Omental fat pad (tissue), 4 donors: ENCODE measurements around the gene EWSR1. TPM values are rescaled to one million over a fixed set of nuclear protein-coding genes. Genes with fewer than 3 reads are reported as not detected.
A peak's percentile ranks its signal among the peaks of the same experiment; 100 is the strongest.

Experiments used
- ATAC-seq: fragments of 150-250 bp; one replicate; pipeline ENCODE4 v1.9.1; 2016; ENCODE audit warnings: mild to moderate bottlenecking, moderate library complexity; ENCODE audit not compliant: low FRiP score
- DNase-seq: peaks from one replicate; pipeline ENCODE4 v3.0.0-alpha.2; 2019; ENCODE audit warnings: low spot score
- total RNA-seq, 4 donors: library from RNA; depleted of rRNA; stranded (reverse); fragments of >200 nt; gene quantifications; one replicate each; pipeline ENCODE4 v1.1.0, GENCODE V29; 2016
- TF ChIP-seq, protein P1 (sequence below), 3 donors: fragments of 450-650 bp; IDR thresholded peaks; one replicate each; pipeline ENCODE4 v1.5.1; 2016 to 2017; ENCODE audit warnings: antibody characterized with exemption in 3 of 3, mild to moderate bottlenecking in 3 of 3, moderate library complexity in 2 of 3

The EWSR1 gene
- total RNA-seq, 4 donors from 2014 or later, result 190 to 274 (median 202) TPM

DNA sequence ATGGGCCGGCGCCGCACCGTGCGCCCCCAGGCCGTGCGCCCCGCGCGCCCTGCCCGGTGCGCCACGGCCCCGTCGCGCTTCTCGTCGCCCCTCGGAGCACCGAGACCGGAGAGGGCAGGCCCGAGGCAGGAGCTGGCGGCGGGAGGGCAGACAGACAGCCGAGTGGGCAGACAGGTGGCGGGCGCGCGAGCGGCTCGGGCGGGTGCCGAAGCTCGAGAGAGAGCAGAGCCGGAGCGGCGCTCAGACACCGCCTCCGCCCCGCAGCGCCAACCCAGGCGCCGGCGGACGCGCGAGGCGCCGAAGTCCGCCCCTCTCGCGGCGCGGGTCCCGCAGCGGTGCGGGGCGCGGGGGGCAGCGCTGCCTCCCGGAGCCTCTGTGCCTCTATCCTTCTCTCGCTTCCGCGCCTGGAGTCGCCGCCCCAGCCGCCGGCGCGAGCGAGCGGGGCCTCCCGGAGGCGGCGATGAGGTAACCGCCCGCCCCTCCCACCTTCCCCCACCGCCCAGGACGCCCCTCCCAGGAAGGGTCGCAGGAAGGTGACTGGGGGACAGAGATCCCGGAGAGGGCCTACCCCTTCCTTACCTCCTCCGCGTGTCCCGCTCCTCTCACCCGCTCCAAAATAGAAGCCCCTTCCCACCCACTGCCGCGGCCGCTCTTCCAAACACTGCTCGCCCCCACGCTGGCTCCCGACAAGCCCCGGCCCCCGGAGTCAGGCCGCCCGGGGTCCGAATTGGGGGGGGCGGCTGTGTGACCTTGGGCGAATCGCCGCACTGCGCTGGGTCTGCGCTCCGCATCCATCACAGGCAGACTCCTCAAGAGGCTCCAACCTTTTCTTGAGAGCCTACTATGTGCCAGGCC, 47.4 kb downstream of the EWSR1 start, which contains the start of gene RASL10A:
RASL10A (minus strand) TSS at position 412 of the 855 bp plus-strand sequence. CDS start 451 bp downstream, outside the sequence.
- no peak for ATAC-seq

DNA sequence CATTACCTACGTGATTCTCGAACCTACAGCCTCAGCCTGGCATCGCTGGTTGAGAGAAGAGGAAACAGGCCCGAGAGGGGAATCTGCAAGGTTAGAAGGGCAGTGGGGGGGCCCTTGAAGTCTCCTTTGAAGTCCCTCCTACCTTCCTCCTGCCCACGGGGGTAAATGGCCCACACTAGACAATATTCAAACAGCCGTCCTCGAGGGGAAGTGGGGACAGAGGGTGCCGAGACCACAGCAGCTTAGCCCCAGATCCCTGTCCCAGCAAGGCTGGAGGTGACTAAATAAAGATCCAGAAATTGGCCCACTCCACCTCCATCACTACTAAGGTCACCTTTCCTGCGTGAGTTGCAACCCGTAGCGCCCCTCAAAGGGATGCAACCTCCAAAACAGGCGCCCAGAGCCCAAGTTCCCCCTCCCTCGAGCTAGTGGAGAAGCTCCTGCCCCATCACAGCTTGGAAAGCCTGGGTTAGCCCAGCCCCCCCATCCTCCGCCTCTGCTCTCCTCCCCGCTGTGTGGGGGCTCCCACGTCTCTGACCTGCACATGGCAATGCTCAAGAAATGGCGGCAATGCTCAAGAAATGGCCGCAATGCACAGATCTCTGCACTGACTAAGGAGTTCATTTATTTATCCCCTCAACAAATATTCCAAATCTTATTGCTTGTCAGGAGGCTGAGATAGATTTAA, 48.2 kb downstream of the EWSR1 start:
- DNase-seq, result no peak
- TF ChIP-seq, protein P1, sequence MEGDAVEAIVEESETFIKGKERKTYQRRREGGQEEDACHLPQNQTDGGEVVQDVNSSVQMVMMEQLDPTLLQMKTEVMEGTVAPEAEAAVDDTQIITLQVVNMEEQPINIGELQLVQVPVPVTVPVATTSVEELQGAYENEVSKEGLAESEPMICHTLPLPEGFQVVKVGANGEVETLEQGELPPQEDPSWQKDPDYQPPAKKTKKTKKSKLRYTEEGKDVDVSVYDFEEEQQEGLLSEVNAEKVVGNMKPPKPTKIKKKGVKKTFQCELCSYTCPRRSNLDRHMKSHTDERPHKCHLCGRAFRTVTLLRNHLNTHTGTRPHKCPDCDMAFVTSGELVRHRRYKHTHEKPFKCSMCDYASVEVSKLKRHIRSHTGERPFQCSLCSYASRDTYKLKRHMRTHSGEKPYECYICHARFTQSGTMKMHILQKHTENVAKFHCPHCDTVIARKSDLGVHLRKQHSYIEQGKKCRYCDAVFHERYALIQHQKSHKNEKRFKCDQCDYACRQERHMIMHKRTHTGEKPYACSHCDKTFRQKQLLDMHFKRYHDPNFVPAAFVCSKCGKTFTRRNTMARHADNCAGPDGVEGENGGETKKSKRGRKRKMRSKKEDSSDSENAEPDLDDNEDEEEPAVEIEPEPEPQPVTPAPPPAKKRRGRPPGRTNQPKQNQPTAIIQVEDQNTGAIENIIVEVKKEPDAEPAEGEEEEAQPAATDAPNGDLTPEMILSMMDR (IDR thresholded peaks at IDR 0.05), result no peak
- no peak for ATAC-seq

More for the DNA sequence above, 47.4 kb downstream of the EWSR1 start, which contains the start of gene RASL10A:
- TF ChIP-seq, protein P1 (IDR thresholded peaks at IDR 0.05), result no peak
- no peak for DNase-seq

DNA sequence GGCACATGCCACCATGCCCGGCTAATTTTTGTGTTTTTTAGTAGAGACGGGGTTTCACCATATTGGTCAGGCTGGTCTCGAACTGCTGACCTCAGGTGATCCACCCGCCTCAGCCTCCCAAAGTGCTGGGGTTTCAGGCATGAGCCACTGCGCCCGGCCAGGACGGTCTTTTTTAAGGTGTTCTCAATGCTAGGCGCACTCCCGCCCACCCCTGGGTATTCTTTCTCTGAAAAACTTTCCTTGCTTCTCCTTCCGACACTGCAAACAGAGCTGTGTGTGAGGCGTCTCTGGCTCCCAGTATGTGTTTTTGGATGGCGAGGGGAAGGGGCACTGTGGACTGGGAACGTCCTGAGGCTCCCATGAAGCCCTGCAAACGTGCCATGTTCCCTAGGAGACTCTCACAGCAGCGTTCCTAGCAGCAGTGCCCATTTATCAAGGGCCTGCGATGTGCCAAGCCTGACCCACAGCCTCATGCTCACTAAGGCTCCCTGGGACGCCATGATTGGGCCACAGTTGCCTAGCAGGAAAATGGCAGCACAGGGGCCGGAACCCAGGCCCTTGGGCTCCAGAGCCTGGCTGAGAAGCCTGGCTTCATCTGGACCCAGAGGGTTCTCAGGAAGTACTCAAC, 49.9 kb downstream of the EWSR1 start:
- TF ChIP-seq, protein P1 (IDR thresholded peaks at IDR 0.05), result no peak
- DNase-seq, result no peak
- no peak for ATAC-seq

DNA sequence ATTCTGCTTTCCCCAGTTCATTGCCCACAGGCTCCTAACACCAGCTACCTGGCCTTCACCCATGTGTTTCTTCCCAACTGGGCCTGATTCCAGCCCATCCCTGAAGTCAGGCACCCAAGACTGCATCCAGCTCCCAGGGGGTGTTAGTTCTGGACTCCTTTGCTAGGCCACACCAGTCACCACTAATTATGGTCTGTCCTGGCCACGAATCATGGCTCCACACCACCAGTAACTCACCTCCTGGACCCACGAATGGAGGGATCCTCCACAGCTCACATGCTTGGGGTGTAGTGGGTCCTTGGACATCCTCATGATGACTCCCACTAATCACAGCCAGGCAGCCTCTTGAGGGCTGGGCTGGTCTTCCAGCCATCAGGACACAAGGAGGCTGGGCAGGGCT, 51.0 kb downstream of the EWSR1 start:
- peak; percentile 11 for ATAC-seq
- TF ChIP-seq, protein P1 (IDR thresholded peaks at IDR 0.05), result no peak
- no peak for DNase-seq

DNA sequence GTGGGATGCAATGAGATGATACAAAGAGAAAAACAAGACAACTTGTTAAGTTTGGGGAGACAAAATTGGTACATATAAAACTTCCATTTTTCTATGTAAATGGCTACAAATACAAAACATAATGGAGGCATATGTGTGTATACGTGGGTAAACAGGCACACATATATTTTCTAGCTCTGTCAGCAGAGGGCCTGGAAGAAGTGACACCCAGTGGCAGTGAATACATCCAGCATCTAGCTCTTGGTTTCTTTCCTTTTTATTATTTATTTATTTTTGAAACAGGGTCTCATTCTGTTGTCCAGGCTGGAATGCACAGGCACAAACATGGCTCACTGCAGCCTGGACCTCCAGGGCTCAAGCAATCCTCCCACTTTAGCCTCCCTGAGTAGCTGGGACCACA, 52.5 kb downstream of the EWSR1 start:
- no peak for ATAC-seq
- TF ChIP-seq, protein P1 (IDR thresholded peaks at IDR 0.05), result no peak
- no peak for DNase-seq

DNA sequence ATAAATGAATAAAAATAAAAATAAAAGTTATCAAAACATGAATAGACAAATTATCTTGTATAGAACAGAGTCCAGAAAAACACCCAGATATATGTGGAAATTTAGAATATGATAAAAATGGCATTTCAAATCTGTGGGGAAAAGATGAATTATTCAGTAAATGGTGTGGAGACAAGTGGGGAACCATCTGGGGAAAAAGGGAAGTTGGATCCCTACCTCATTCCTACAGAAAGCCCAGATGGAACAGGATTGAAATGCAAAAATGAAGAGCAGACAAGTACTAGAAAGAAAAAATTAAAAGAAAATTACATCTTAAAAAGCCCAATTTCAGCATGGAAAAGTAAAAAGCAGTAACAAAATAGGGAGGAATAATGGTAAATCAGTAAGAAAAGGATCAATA, 55.6 kb downstream of the EWSR1 start:
- ATAC-seq (no peak), DNase-seq (no peak)
- TF ChIP-seq, protein P1 (IDR thresholded peaks at IDR 0.05), result no peak
